Omental fat pad (tissue), 4 donors: ENCODE measurements around the gene PCDHA11. TPM values are rescaled to one million over a fixed set of nuclear protein-coding genes. Genes with fewer than 3 reads are reported as not detected.
"Not testable (repeated sequence)": the region's sequence is repeated elsewhere in the genome, so short reads cannot be mapped to it uniquely, and the experiment has no call there.

Source experiments
- ATAC-seq: fragments of 150-250 bp; one replicate; pipeline ENCODE4 v1.9.1; 2016; ENCODE audit warnings: mild to moderate bottlenecking, moderate library complexity; ENCODE audit not compliant: low FRiP score
- DNase-seq: peaks from one replicate; pipeline ENCODE4 v3.0.0-alpha.2; 2019; ENCODE audit warnings: low spot score
- total RNA-seq, 4 donors: library from RNA; depleted of rRNA; stranded (reverse); fragments of >200 nt; gene quantifications; one replicate each; pipeline ENCODE4 v1.1.0, GENCODE V29; 2016
- TF ChIP-seq, protein P1 (sequence below), 3 donors: fragments of 450-650 bp; IDR thresholded peaks; one replicate each; pipeline ENCODE4 v1.5.1; 2016 to 2017; ENCODE audit warnings: antibody characterized with exemption in 3 of 3, mild to moderate bottlenecking in 3 of 3, moderate library complexity in 2 of 3

Gene PCDHA11
- total RNA-seq: 1 to 10 TPM in 1 of 4 donors, under 1 TPM in 3; 0.16 to 1.2 (median 0.49) TPM

- TF ChIP-seq, protein P1, sequence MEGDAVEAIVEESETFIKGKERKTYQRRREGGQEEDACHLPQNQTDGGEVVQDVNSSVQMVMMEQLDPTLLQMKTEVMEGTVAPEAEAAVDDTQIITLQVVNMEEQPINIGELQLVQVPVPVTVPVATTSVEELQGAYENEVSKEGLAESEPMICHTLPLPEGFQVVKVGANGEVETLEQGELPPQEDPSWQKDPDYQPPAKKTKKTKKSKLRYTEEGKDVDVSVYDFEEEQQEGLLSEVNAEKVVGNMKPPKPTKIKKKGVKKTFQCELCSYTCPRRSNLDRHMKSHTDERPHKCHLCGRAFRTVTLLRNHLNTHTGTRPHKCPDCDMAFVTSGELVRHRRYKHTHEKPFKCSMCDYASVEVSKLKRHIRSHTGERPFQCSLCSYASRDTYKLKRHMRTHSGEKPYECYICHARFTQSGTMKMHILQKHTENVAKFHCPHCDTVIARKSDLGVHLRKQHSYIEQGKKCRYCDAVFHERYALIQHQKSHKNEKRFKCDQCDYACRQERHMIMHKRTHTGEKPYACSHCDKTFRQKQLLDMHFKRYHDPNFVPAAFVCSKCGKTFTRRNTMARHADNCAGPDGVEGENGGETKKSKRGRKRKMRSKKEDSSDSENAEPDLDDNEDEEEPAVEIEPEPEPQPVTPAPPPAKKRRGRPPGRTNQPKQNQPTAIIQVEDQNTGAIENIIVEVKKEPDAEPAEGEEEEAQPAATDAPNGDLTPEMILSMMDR (IDR thresholded peaks at IDR 0.05): no peak
- DNase-seq (no peak), ATAC-seq (no peak)
Observed at GRCh38 chr5:140868721-140869554, at the start of gene PCDHA11. TSS of gene PCDHA11 (plus strand) at chr5:140868957. CDS start at chr5:140869104, 147 bp downstream.

- DNase-seq (no peak), ATAC-seq (no peak)
- TF ChIP-seq, protein P1 (IDR thresholded peaks at IDR 0.05): no peak
Observed at GRCh38 chr5:140821375-140822280, 47.1 kb upstream of the PCDHA11 start, which contains the start of gene PCDHA5. TSS of gene PCDHA5 (plus strand) at chr5:140821613.

DNA sequence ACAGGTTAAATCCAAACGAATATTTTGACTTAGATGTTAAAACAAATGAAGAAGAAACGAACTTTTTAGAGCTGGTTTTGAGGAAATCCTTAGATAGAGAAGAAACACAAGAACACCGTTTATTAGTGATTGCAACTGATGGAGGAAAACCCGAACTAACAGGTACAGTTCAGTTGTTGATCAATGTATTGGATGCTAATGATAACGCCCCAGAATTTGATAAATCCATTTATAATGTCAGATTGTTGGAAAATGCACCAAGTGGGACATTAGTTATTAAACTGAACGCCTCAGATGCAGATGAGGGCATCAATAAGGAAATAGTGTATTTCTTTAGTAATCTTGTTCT, 46.5 kb upstream of the PCDHA11 start:
- ATAC-seq: no peak
- no peak for DNase-seq
- TF ChIP-seq, protein P1 (IDR thresholded peaks at IDR 0.05): no peak

- ATAC-seq, DNase-seq: not testable (repeated sequence)
Observed at GRCh38 chr5:140822969-140823368, 45.8 kb upstream of the PCDHA11 start.

DNA sequence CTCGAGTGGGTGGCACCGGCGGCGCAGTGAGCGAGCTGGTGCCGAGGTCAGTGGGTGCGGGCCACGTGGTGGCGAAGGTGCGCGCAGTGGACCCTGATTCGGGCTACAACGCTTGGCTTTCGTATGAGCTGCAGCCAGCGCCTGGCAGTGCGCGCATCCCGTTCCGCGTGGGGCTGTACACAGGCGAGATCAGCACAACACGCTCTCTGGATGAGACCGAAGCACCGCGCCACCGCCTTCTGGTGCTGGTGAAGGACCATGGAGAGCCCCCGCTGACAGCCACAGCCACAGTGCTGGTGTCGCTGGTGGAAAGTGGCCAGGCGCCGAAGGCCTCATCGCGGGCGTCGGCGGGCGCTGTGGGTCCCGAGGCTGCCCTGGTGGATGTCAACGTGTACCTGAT, 45.3 kb upstream of the PCDHA11 start:
- TF ChIP-seq, protein P1 (IDR thresholded peaks at IDR 0.05): no peak
- ATAC-seq (no peak), DNase-seq (no peak)

DNA sequence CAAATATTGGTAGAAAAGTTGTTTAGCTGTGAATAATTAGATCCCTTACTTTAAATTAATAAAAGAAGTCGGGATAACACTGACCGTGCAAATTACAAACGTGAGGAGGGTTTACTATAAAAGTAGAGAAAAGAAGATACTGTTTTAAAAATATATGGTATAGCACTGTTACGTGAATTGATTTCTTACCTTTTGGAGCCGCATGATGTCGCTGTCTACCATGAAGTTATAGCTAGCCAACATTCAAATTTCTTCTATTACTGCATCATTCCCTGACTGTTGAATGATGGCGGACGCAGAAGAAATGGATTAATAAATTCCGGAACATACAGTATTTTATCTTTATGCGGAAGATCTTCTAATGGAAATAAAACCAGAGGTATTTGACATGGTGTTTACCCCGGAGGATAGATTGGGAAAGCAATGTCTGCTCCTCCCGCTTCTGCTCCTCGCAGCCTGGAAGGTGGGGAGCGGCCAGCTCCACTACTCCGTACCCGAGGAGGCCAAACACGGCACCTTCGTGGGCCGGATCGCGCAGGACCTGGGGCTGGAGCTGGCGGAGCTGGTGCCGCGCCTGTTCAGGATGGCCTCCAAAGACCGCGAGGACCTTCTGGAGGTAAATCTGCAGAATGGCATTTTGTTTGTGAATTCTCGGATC, 40.9 kb upstream of the PCDHA11 start, which contains the start of gene PCDHA6:
TSS of gene PCDHA6 (plus strand) at position 257 of the 658 bp plus-strand sequence. CDS start at position 389, 132 bp downstream.
- TF ChIP-seq, protein P1 (IDR thresholded peaks at IDR 0.05): no peak
- no peak for DNase-seq

DNA sequence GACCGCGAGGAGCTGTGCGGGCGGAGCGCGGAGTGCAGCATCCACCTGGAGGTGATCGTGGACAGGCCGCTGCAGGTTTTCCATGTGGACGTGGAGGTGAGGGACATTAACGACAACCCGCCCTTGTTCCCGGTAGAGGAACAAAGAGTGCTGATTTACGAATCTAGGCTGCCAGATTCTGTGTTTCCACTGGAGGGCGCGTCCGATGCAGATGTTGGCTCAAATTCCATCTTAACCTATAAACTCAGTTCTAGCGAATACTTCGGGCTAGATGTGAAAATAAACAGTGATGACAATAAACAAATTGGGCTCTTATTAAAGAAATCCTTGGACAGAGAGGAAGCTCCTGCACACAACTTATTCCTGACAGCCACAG, 40.4 kb upstream of the PCDHA11 start:
- TF ChIP-seq, protein P1 (IDR thresholded peaks at IDR 0.05): no peak
- DNase-seq: no peak
- no peak for ATAC-seq

More for the DNA sequence above, 40.9 kb upstream of the PCDHA11 start, which contains the start of gene PCDHA6:
- no peak for ATAC-seq

DNA sequence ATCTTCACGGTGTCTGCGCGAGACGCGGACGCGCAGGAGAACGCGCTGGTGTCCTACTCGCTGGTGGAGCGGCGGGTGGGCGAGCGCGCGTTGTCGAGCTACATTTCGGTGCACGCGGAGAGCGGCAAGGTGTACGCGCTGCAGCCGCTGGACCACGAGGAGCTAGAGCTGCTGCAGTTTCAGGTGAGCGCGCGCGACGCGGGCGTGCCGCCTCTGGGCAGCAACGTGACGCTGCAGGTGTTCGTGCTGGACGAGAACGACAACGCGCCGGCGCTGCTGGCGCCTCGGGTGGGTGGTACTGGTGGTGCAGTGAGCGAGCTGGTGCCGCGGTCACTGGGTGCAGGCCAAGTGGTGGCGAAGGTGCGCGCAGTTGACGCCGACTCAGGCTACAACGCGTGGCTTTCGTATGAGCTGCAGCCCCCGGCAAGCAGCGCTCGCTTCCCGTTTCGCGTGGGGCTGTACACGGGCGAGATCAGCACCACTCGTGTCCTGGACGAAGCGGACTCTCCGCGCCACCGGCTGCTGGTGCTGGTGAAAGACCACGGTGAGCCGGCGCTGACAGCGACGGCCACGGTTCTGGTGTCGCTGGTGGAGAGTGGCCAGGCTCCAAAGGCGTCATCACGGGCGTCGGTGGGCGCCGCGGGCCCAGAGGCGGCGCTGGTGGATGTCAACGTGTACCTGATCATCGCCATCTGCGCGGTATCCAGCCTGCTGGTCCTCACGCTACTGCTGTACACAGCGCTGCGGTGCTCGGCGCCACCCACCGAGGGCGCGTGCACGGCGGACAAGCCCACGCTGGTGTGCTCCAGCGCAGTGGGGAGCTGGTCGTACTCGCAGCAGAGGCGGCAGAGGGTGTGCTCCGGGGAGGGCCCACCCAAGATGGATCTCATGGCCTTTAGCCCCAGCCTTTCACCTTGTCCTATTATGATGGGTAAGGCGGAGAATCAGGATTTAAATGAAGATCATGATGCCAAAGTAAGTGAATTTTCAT, 39.0 kb upstream of the PCDHA11 start:
- ATAC-seq, DNase-seq: not testable (repeated sequence)
